Suprapubic skin (tissue), 4 donors: ENCODE results near the gene TTC12. TPM values are rescaled to one million over a fixed set of nuclear protein-coding genes. Genes with fewer than 3 reads are reported as not detected.

ENCODE experiments used
- DNase-seq, 2 donors: peaks; one replicate each; pipeline ENCODE4 v3.0.0-alpha.2; 2019; ENCODE audit warnings: low spot score in 2 of 2
- H3K27ac ChIP-seq: fragments of 200-600 bp; sonication (generic); one replicate; pipeline ENCODE4 v1.5.1; 2019
- H3K27me3 ChIP-seq: fragments of 200-600 bp; sonication (generic); one replicate; pipeline ENCODE4 v1.5.1; 2019
- H3K36me3 ChIP-seq: fragments of 200-600 bp; sonication (generic); one replicate; pipeline ENCODE4 v1.5.1; 2019
- H3K4me1 ChIP-seq: fragments of 200-600 bp; sonication (generic); one replicate; pipeline ENCODE4 v1.5.1; 2019
- H3K4me3 ChIP-seq: fragments of 200-600 bp; sonication (generic); one replicate; pipeline ENCODE4 v1.5.1; 2019; ENCODE audit warnings: mild to moderate bottlenecking
- H3K9me3 ChIP-seq: fragments of 200-600 bp; sonication (generic); one replicate; pipeline ENCODE4 v1.5.1; 2019
- EP300 ChIP-seq: sonication (generic); formaldehyde crosslinking; IDR thresholded peaks from one replicate; pipeline ENCODE4 v1.6.1; 2017; ENCODE audit warnings: antibody characterized with exemption
- POLR2A ChIP-seq, 2 donors: fragments of 450-650 bp; IDR thresholded peaks; one replicate each; pipeline ENCODE4 v1.6.1; 2017; ENCODE audit warnings: antibody characterized with exemption in 2 of 2, mild to moderate bottlenecking in 2 of 2, moderate library complexity in 2 of 2
- POLR2AphosphoS5 ChIP-seq, 3 donors: sonication (generic); formaldehyde crosslinking; IDR thresholded peaks; one replicate each; pipeline ENCODE4 v1.6.1; 2017; ENCODE audit warnings: antibody characterized with exemption in 3 of 3
- WGBS: methylation state at CpG from one replicate; pipeline ENCODE4 v1.1.5; 2018; 5-methylcytosine and 5-hydroxymethylcytosine counted together
- total RNA-seq, 4 donors: library from RNA; depleted of rRNA; stranded (reverse); fragments of >200 nt; gene quantifications; one replicate each; pipeline ENCODE4 v1.1.0, GENCODE V29; 2016
- TF ChIP-seq, protein P1 (sequence below), 2 donors: fragments of 200-600 bp in 1 of 2; fragments of 450-650 bp in 1 of 2; sonication (generic) in 1 of 2; IDR thresholded peaks; one replicate each; pipeline ENCODE4 v1.5.1; 2016 to 2019; ENCODE audit warnings: antibody characterized with exemption in 2 of 2, mild to moderate bottlenecking in 1 of 2, moderate library complexity in 1 of 2

TTC12 gene
- total RNA-seq, 4 donors from 2014 or later, result 9.5 to 67.8 (median 30.3) TPM

DNA sequence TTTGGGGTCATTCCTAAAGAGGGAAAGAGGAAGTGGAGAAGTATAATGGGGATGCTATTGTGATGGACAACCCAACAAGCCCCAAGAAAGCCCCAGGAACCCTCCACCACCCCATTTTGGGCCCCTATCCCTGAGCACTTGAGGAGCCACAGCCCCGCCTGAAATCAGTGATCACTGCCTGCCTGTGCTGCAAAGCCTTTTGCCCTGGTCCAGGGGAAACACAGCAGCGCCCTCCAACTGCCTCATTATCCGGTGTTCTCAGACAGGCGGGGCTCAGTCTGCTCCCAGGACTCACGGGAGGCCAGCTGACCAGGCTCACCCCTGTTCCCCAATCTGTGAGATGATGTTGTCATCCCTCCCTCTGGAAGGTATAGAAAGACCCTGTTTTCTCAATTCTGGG, 44.7 kb upstream of the TTC12 start:
- H3K4me3 ChIP-seq, result no peak overlapping the region
- no peak for TF ChIP-seq EP300
- TF ChIP-seq, protein P1, sequence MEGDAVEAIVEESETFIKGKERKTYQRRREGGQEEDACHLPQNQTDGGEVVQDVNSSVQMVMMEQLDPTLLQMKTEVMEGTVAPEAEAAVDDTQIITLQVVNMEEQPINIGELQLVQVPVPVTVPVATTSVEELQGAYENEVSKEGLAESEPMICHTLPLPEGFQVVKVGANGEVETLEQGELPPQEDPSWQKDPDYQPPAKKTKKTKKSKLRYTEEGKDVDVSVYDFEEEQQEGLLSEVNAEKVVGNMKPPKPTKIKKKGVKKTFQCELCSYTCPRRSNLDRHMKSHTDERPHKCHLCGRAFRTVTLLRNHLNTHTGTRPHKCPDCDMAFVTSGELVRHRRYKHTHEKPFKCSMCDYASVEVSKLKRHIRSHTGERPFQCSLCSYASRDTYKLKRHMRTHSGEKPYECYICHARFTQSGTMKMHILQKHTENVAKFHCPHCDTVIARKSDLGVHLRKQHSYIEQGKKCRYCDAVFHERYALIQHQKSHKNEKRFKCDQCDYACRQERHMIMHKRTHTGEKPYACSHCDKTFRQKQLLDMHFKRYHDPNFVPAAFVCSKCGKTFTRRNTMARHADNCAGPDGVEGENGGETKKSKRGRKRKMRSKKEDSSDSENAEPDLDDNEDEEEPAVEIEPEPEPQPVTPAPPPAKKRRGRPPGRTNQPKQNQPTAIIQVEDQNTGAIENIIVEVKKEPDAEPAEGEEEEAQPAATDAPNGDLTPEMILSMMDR (IDR thresholded peaks at IDR 0.05), result no peak
- TF ChIP-seq POLR2AphosphoS5 (IDR thresholded peaks at IDR 0.05), result no peak
- H3K27ac ChIP-seq, result no peak overlapping the region
- H3K4me1 ChIP-seq, result no peaks in the 10 kb centered on the region
- DNase-seq, result no peak
- H3K36me3 ChIP-seq, result no peaks in the 10 kb centered on the region
- no peaks in the 10 kb centered on the region for H3K9me3 ChIP-seq
- 83% methylated on average over 3 of the region's 5 CpGs for WGBS
- H3K27me3 ChIP-seq, result no peaks in the 10 kb centered on the region

DNA sequence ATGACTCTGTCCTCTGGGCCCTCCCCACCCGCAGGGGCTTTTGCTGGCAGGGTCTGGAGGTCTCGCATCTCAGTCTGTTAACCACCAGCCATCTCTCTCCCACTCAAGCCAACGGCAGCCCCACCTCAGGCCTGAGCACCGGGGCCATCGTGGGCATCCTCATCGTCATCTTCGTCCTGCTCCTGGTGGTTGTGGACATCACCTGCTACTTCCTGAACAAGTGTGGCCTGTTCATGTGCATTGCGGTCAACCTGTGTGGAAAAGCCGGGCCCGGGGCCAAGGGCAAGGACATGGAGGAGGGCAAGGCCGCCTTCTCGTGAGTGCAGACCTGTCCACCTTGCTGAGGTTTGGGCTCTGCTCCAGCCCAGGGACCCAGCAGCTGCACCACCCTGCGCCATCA, 44.3 kb upstream of the TTC12 start:
- 99% methylated on average over 11 of the region's 13 CpGs for WGBS
- TF ChIP-seq EP300 (no peak), POLR2AphosphoS5 (IDR thresholded peaks at IDR 0.05) (no peak), POLR2A (IDR thresholded peaks at IDR 0.05) (no peak)
- TF ChIP-seq, protein P1 (IDR thresholded peaks at IDR 0.05), result no peak
- DNase-seq, result no peak
- Histone ChIP-seq H3K36me3 (no peaks in the 10 kb centered on the region), H3K27me3 (no peaks in the 10 kb centered on the region), H3K4me3 (no peak overlapping the region), H3K4me1 (no peaks in the 10 kb centered on the region), H3K9me3 (no peaks in the 10 kb centered on the region), H3K27ac (no peak overlapping the region)

DNA sequence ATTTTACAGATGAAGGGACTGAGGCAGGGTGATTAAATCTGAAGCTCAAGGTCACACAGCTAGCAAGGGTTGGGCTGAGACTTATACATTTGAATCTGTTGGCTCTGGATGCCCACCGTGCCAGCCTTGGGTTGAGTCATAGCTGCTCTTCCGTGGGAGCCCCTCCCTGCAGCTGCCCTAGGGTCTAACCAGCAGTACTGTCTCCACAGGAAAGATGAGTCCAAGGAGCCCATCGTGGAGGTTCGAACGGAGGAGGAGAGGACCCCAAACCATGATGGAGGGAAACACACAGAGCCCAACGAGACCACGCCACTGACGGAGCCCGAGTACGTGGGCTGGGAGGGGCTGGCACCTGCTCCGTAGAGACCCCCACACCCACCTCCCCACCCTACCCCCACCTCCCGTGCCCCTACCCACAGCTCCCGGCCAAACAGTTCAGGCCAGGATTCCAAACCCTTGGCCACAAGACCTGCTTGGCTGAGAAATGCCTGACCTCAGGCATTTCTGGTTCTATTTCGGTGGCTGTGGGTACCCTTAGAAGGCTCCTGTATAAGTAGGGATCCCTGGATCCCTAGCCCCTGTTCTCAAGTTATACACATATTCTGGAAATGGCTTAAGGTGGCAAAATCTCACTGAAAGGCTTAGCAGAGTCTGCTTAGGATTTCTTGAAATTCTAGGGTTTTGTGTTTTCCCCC, 42.7 kb upstream of the TTC12 start:
- Histone ChIP-seq H3K27me3 (no peaks in the 10 kb centered on the region), H3K36me3 (no peaks in the 10 kb centered on the region), H3K9me3 (no peaks in the 10 kb centered on the region), H3K4me1 (no peaks in the 10 kb centered on the region), H3K4me3 (no peak overlapping the region), H3K27ac (no peak overlapping the region)
- WGBS, result 85% methylated on average over 10 of the region's 14 CpGs
- no peak for TF ChIP-seq POLR2A (IDR thresholded peaks at IDR 0.05)
- TF ChIP-seq, protein P1 (IDR thresholded peaks at IDR 0.05), result no peak
- TF ChIP-seq EP300, result no peak
- no peak for TF ChIP-seq POLR2AphosphoS5 (IDR thresholded peaks at IDR 0.05)
- DNase-seq, result no peak

DNA sequence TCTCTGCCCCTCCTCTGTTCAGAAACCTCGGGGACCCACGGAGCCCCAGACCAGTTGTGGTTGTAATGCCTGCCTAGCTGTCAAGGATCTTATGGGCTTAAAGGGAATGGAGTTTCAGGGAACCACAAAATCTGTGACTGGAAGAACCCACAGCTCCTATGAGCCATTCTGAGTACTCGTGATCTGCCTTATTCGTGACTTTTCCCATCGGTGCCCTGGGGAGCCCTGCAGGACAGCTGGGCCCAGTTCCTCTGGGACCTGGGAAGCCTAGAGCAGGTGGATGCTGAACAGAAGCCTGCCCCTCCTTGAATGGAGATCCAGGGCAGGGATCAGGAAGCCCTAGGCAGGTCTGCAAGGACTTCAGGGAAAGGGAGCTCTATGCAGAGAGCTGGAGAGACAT, 42.1 kb upstream of the TTC12 start:
- H3K27me3 ChIP-seq, result no peaks in the 10 kb centered on the region
- WGBS, result 75% methylated on average over 5 of the region's 5 CpGs
- no peak for DNase-seq

DNA sequence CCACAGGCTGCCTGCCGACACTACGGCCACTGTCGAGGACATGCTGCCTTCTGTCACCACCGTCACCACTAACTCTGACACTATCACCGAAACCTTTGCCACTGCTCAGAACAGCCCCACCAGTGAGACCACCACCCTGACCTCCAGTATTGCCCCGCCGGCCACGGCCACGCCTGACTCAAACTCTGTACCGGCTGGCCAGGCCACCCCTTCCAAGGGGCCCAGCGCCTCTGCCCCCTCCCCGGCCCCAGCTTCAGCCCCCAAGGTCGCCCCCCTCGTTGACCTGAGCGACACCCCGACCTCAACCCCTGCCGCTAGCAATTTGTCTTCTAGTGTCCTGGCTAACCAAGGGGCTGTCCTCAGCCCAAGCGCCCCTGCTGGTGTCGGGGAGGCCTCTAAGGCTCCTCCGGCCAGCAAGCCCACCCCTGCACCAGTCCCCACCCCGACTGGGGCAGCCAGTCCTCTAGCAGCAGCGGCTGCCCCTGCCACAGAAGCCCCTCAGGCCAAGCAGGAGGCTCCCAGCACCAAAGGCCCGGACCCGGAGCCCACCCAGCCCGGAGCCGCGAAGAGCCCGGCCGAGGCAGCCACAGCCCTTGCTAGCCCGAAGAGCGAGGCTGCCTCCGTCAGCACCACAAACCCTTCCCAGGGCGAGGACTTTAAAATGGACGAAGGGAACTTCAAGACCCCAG, 41.3 kb upstream of the TTC12 start:
- no peaks in the 10 kb centered on the region for H3K36me3 ChIP-seq
- 94% methylated on average over 21 of the region's 34 CpGs for WGBS

More for the DNA sequence above, 42.1 kb upstream of the TTC12 start:
- H3K27ac ChIP-seq, result no peak overlapping the region
- TF ChIP-seq EP300, result no peak
- no peak for TF ChIP-seq POLR2AphosphoS5 (IDR thresholded peaks at IDR 0.05)
- no peak for TF ChIP-seq POLR2A (IDR thresholded peaks at IDR 0.05)
- no peaks in the 10 kb centered on the region for H3K9me3 ChIP-seq
- H3K4me3 ChIP-seq, result no peak overlapping the region
- H3K4me1 ChIP-seq, result no peaks in the 10 kb centered on the region
- no peaks in the 10 kb centered on the region for H3K36me3 ChIP-seq

More for the DNA sequence above, 41.3 kb upstream of the TTC12 start:
- H3K9me3 ChIP-seq, result no peaks in the 10 kb centered on the region
- TF ChIP-seq, protein P1 (IDR thresholded peaks at IDR 0.05), result no peak
- TF ChIP-seq POLR2AphosphoS5 (IDR thresholded peaks at IDR 0.05) (no peak), POLR2A (IDR thresholded peaks at IDR 0.05) (no peak), EP300 (no peak)
- no peak overlapping the region for H3K27ac ChIP-seq
- DNase-seq, result no peak
- no peaks in the 10 kb centered on the region for H3K4me1 ChIP-seq
- H3K27me3 ChIP-seq, result no peaks in the 10 kb centered on the region
- H3K4me3 ChIP-seq, result no peak overlapping the region
